ENCODE data around the gene CEP126. TPM values are rescaled to one million over a fixed set of nuclear protein-coding genes. Genes with fewer than 3 reads are reported as not detected.
A peak's percentile ranks its signal among the peaks of the same experiment; 100 is the strongest.

Gene CEP126
- total RNA-seq, 1 donor from 2014 or later: 2.2 TPM

- H3K27me3 Mint-ChIP-seq (ENCODE audit: insufficient read depth, low read depth): no peaks in the 10 kb centered on the region
- Histone ChIP-seq H3F3A (ENCODE audit: low read depth) (no peaks in the 10 kb centered on the region), H3K27ac (no peak overlapping the region), H3K36me3 (no peaks in the 10 kb centered on the region), H4K20me1 (ENCODE audit: low read depth) (no peaks in the 10 kb centered on the region), H3K9me3 (ENCODE audit: low read depth) (no peaks in the 10 kb centered on the region), H3K9ac (no peak overlapping the region), H3K4me1 (no peaks in the 10 kb centered on the region), H2AFZ (replicated peaks) (no peak overlapping the region), H3K27me3 (no peaks in the 10 kb centered on the region), H3K4me2 (no peak overlapping the region), H3K4me3 (no peak overlapping the region), H3K79me2 (ENCODE audit: low read depth) (no peaks in the 10 kb centered on the region)
- no peaks in the 10 kb centered on the region for H3K9me3 Mint-ChIP-seq
- TF ChIP-seq EZH2 (IDR thresholded peaks at IDR 0.05) (no peak), CTCF (IDR thresholded peaks at IDR 0.05) (peak; percentile 10)
- H3K4me3 Mint-ChIP-seq: no peak overlapping the region
- no peak overlapping the region for H3K27ac Mint-ChIP-seq
- H3K36me3 Mint-ChIP-seq: no peaks in the 10 kb centered on the region
- no peak for DNase-seq (ENCODE audit: low spot score)
- no peaks in the 10 kb centered on the region for H3K4me1 Mint-ChIP-seq
Observed at GRCh38 chr11:101974255-101974654, 59.4 kb downstream of the CEP126 start.

- Mint-ChIP-seq H3K4me1 (no peaks in the 10 kb centered on the region), H3K9me3 (no peaks in the 10 kb centered on the region), H3K36me3 (no peaks in the 10 kb centered on the region), H3K4me3 (no peak overlapping the region), H3K27me3 (ENCODE audit: insufficient read depth, low read depth) (no peaks in the 10 kb centered on the region), H3K27ac (no peak overlapping the region)
- H3F3A ChIP-seq (ENCODE audit: low read depth): no peaks in the 10 kb centered on the region
- H2AFZ ChIP-seq (replicated peaks): no peak overlapping the region
- no peaks in the 10 kb centered on the region for H3K36me3 ChIP-seq
- H3K4me2 ChIP-seq: no peak overlapping the region
- no peaks in the 10 kb centered on the region for H4K20me1 ChIP-seq (ENCODE audit: low read depth)
- H3K9me3 ChIP-seq (ENCODE audit: low read depth): no peaks in the 10 kb centered on the region
- no peaks in the 10 kb centered on the region for H3K79me2 ChIP-seq (ENCODE audit: low read depth)
- TF ChIP-seq EZH2phosphoT487 (IDR thresholded peaks at IDR 0.05): no peak
- no peak for TF ChIP-seq CTCF (IDR thresholded peaks at IDR 0.05)
- TF ChIP-seq EZH2 (IDR thresholded peaks at IDR 0.05): no peak
- H3K4me1 ChIP-seq: no peaks in the 10 kb centered on the region
- no peak overlapping the region for H3K9ac ChIP-seq
- DNase-seq (ENCODE audit: low spot score): no peak
- no peaks in the 10 kb centered on the region for H3K27me3 ChIP-seq
- H3K27ac ChIP-seq: no peak overlapping the region
- H3K4me3 ChIP-seq: no peak overlapping the region
Observed at GRCh38 chr11:101974771-101975170, 60.0 kb downstream of the CEP126 start.

GRCh38 chr11:101975734-101976133 lies 60.9 kb downstream of the CEP126 start:
- H3K4me3 Mint-ChIP-seq: no peak overlapping the region
- no peak for TF ChIP-seq EZH2phosphoT487 (IDR thresholded peaks at IDR 0.05)
- no peak for TF ChIP-seq EZH2 (IDR thresholded peaks at IDR 0.05)
- TF ChIP-seq CTCF (IDR thresholded peaks at IDR 0.05): no peak

More at GRCh38 chr11:101975734-101976133, 60.9 kb downstream of the CEP126 start:
- no peak overlapping the region for H3K27ac Mint-ChIP-seq
- Histone ChIP-seq H4K20me1 (ENCODE audit: low read depth) (no peaks in the 10 kb centered on the region), H3K79me2 (ENCODE audit: low read depth) (no peaks in the 10 kb centered on the region), H3F3A (ENCODE audit: low read depth) (no peaks in the 10 kb centered on the region), H3K9ac (no peak overlapping the region), H3K4me1 (no peaks in the 10 kb centered on the region), H3K4me2 (no peak overlapping the region), H3K36me3 (no peaks in the 10 kb centered on the region), H2AFZ (replicated peaks) (no peak overlapping the region), H3K4me3 (no peak overlapping the region), H3K9me3 (ENCODE audit: low read depth) (no peaks in the 10 kb centered on the region), H3K27ac (no peak overlapping the region), H3K27me3 (no peaks in the 10 kb centered on the region)
- H3K36me3 Mint-ChIP-seq: no peaks in the 10 kb centered on the region
- no peaks in the 10 kb centered on the region for H3K27me3 Mint-ChIP-seq (ENCODE audit: insufficient read depth, low read depth)
- DNase-seq (ENCODE audit: low spot score): no peak
- no peaks in the 10 kb centered on the region for H3K9me3 Mint-ChIP-seq
- no peaks in the 10 kb centered on the region for H3K4me1 Mint-ChIP-seq

Data from neural progenitor cell (in vitro differentiated cells).